GM10266 (cell line): ENCODE results near the gene PTGR1.
"Not testable (repeated sequence)": the region's sequence is repeated elsewhere in the genome, so short reads cannot be mapped to it uniquely, and the experiment has no call there.

Source experiments
- DNase-seq: peaks from one replicate; pipeline ENCODE4 v3.0.0; 2012; ENCODE audit errors: extremely low spot score
- TF ChIP-seq, protein P1 (sequence below): IDR thresholded peaks from 2 replicates; pipeline ENCODE4 v1.5.1; 2012; ENCODE audit warnings: mild to moderate bottlenecking, low read depth; ENCODE audit not compliant: control insufficient read depth, insufficient read depth; ENCODE audit errors: missing control alignments

The PTGR1 gene

DNA sequence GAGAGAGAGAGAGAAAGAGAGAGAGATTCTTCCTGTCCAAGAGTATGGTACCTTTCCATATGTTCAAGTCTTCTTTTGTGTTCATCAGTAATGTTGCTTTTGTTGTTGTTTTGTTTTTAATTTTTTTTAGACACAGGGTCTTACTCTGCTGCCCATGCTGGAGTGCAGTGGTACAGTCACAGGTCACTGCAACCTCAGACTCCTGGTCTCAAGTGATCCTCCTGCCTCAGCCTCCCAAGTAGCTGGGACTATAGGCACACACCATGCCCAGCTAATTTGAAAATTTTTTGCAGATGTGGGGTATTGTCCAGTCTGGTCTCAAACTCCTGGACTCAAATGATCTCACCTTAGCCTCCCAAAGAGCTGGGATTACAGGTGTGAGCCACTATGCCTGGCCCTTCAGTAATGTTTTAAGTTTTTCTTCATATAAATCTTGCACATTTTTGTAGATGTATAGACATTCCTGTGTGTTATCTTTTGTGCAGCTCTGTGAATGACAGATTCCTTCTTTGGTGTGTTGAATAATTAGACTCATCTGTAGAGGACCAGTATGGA lies 38.2 kb downstream of the PTGR1 start:
- TF ChIP-seq, protein P1, sequence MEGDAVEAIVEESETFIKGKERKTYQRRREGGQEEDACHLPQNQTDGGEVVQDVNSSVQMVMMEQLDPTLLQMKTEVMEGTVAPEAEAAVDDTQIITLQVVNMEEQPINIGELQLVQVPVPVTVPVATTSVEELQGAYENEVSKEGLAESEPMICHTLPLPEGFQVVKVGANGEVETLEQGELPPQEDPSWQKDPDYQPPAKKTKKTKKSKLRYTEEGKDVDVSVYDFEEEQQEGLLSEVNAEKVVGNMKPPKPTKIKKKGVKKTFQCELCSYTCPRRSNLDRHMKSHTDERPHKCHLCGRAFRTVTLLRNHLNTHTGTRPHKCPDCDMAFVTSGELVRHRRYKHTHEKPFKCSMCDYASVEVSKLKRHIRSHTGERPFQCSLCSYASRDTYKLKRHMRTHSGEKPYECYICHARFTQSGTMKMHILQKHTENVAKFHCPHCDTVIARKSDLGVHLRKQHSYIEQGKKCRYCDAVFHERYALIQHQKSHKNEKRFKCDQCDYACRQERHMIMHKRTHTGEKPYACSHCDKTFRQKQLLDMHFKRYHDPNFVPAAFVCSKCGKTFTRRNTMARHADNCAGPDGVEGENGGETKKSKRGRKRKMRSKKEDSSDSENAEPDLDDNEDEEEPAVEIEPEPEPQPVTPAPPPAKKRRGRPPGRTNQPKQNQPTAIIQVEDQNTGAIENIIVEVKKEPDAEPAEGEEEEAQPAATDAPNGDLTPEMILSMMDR: no peak

GRCh38 chr9:111559000-111559610 lies 40.3 kb downstream of the PTGR1 start:
- DNase-seq: no peak

More for the DNA sequence above, 38.2 kb downstream of the PTGR1 start:
- no peak for DNase-seq

DNA sequence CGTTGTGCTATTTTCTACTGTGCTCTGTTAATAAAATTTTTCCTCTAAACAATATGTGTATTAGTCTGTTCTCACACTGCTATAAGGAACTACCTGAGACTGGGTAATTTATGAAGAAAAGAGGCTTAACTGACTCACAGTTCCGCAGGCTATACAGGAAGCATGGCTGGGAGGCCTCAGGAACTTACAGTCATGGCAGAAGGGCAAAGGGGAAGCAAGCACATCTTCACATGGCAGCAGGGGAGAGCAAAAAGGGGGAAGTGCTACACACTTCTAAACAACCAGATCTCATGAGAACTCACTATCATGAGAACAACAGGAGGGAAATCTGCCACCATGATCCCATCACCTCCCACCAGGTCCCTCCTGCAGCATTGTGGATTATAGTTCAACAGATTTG lies 44.0 kb downstream of the PTGR1 start:
- DNase-seq: not testable (repeated sequence)

More at GRCh38 chr9:111559000-111559610, 40.3 kb downstream of the PTGR1 start:
- TF ChIP-seq, protein P1: no peak

GRCh38 chr9:111548623-111549022 lies 50.8 kb downstream of the PTGR1 start:
- no peak for DNase-seq

GRCh38 chr9:111542497-111543254 lies 56.8 kb downstream of the PTGR1 start:
- TF ChIP-seq, protein P1: no peak
- no peak for DNase-seq

More at GRCh38 chr9:111548623-111549022, 50.8 kb downstream of the PTGR1 start:
- TF ChIP-seq, protein P1: no peak

- DNase-seq: no peak
- TF ChIP-seq, protein P1: no peak
These were observed 66.2 kb downstream of the PTGR1 start for GRCh38 chr9:111533099-111533790.

- no peak for DNase-seq
- TF ChIP-seq, protein P1: no peak
These were observed 67.7 kb downstream of the PTGR1 start for GRCh38 chr9:111531716-111532115.
